ENCODE results near the gene POU6F2.

POU6F2 gene

DNA sequence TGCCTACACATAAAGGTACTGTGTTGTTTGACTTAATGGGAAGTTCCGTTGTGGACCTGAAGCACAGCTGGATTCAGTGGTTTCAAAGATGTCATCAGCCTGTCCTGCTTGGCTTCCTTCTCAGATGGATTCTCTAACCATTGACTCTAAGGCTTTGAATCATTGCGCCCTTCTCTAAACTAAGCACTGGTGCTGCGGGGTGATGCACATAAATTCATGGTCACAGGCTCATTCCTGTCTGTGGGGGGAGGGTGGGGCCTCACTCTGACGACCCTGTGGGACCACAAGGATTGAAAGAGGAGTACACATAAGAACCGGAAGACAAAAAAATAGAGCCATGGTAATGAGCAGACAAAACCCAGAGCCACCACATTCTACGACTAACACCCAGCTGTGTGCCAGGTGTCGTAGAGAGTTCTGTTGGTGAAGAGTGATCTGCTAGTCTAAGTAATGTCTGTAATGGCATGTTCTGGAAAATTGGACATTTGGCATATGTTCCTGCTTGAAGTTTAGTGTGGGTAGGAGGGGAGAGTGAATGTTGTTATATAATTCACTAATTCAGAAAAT, 491.2 kb downstream of the POU6F2 start:
- in situ Hi-C loops (cut with HindIII; ENCODE audit: low sequenced_read_pairs): loop anchor here (25.0 kb wide), 1 partner anchor 532 kb away; no protein-coding TSS in a partner anchor

DNA sequence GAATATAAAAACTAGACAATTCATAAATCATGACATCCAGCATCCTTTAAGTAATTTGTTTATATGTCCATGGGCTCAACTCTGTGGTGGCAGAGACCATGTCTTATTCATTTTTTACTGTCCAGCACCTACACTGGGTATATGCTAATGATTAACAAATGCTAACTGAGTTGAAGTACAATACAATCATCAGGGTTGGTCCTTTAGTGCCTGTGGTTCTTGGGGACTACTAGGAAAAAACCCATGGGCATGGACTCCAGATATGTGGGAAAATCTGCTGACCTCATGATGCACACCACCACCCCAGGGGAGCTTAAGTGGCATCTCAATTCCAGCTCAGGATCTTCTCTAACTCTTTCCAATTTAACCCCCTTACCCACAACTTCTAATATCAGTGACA, 503.2 kb downstream of the POU6F2 start:
- in situ Hi-C loops (cut with HindIII; ENCODE audit: low sequenced_read_pairs): no loop called here

DNA sequence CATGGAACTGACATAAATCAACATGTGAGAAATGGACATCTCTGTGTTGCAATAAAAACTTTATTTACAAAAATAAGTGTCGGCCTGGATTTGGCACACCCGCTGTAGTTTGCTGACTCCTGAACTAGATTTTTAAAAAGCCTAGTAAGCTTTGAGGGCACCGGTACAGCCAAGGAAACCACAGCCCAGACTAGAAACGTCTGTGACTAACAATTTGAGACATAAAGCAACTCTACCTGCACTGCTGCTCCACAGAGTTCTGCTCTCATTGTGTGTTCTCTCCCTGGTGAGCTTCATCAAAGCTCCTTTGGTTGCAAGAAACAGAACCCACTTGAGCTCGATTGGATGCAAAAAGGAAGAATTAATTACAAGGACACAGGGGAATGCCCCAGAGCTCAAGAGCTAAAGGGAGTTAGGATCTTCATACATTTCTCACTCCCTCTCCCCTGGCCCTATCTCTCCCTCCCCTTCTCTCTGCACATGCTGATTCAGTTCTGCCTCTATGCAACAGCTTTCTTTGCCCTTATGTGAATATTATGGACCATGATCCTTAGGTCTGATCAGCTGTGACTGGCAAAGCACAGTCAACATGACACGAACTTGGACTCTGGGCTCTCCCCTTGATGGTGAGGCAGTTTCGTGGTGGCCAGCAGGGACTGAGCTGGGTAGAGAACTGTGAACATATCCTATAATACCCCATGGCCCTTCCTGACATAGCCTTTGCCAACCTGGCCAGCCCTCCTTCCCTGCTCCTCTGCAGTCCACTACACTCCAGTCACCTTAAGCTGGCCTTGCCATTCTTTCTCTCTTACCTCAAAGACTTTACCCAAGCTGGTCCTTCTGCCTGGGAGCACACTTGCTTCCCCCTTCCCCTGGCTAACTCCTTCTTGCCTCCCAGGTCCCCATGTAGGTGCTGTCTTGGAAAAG, 511.0 kb downstream of the POU6F2 start:
- in situ Hi-C loops (cut with HindIII; ENCODE audit: low sequenced_read_pairs): no loop called here

DNA sequence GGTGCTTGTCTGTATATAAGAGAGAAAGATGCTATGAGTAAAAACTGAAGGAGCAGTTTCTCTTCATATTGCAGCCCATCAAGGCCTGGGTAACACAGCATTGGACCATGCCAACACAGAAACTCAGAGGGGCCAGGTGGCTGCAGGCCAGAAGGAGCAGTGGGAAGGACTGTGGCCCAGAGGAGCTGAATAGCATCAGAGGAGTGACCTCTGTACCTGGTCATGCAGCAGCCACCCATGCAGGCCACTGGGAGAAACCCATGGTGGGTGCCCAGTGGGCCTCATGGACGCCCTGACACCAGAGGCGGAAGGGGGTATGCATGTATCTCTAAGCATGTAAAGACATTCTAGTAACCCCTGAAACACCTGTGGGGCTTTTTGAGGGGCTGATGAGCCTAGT, 512.6 kb downstream of the POU6F2 start:
- in situ Hi-C loops (cut with HindIII; ENCODE audit: low sequenced_read_pairs): no loop called here

DNA sequence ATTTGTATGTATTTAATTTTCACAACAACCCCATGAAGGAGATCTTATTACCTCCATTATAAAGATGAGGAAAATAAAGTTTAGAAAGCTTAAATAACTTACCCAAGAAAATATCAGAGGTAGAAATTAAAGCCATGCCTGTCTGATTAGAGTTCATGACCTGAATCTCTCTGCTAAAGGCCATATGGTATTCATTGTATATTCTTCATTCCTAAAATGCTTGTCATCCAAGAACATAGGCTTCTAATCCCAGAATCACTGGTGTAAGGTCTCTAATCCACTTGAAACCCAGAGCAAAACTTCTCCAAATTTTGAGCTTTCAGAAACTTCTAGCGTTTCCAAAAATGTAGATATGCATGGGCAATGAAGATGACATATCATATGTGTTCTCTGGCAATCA, 516.2 kb downstream of the POU6F2 start:
- in situ Hi-C loops (cut with HindIII; ENCODE audit: low sequenced_read_pairs): no loop called here

DNA sequence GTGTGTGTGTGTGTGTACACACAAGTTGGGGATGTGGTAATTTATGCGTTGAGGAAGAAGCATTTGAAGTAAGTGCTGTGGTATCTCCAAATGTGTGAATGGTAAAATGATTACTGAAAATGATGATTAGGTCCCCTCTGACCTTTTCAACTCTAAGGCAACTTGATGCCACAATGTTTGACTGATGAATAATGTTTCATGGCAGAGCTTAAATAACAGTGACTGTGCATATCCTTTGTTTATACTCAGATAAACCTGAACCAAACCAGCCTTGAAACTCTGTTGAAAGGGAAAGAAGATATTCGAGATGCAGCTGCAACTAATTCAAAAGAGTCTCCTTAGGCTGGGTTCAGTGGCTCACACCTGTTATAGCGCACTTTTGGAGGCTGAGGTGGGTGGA, 523.6 kb downstream of the POU6F2 start:
- in situ Hi-C loops (cut with HindIII; ENCODE audit: low sequenced_read_pairs): no loop called here

DNA sequence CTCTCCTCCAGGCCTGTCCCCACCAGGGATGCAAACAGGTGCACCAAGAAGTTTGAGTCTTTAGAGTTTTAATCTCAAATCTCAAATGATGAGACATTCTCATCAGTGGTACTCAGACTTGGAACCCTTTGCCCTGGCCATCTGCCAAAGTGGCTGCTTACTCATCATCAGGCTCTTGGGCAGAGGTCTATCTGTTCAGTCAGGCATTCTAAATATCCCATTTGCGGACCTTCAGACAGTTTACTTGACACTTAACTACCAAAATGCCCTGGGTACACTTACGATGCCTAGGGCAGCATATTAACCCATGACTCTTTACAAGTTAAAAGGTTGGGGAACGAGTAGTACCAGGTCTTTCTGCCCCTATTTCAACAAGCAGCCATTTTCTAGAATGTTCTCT, 527.3 kb downstream of the POU6F2 start:
- in situ Hi-C loops (cut with HindIII; ENCODE audit: low sequenced_read_pairs): no loop called here

DNA sequence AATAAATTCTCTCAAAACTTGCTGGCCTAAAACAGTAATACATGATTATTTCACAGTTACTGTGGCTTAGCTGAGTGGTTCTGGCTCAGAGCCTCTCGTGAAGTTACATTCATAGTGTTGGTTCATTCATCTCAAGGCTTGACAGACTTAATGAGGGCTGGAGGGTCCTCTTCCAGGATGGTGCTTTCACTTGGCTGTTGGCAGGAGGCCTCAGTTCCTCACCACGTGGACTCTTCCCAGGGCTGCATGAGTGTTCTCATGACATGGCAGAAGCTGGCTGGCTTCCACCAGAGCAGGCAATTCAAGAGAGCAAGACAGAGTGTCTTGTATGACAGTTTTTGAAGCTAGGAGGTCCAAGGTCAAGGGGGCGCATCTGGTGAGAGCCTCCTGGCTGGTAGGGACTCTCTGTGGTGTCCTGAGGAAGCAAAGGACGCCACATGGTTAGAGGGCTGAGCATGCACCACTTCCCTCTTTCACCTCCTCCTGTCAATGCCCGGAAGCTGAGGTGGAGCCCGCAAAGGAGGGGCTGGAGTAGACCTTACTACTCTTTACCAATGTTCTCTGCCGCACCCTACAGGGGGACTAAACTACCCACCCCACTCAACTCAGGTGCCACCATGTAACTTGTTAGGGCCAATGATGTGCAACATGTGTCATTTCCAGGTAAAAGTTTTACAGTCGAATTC, 530.3 kb downstream of the POU6F2 start:
- in situ Hi-C loops (cut with HindIII; ENCODE audit: low sequenced_read_pairs): no loop called here

DNA sequence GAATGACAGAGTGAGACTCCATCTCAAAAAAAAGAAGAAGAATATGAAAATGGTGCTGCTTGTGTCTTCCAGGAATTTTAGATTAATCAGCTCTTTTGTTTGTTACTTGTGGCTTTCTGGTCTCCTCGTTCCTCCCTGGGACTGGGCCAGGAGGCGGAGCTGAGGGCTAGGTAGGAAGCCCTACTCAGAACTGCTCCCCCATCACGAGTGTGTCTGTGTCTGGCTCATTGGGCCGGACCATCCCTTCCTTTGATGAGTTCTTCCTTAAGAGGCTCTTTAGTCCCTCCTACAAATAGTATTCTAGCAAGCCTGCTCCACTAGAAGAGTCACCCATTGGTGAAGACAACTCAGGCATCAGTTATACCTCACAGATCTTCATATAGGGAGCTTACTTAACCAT, 531.7 kb downstream of the POU6F2 start:
- in situ Hi-C loops (cut with HindIII; ENCODE audit: low sequenced_read_pairs): no loop called here

DNA sequence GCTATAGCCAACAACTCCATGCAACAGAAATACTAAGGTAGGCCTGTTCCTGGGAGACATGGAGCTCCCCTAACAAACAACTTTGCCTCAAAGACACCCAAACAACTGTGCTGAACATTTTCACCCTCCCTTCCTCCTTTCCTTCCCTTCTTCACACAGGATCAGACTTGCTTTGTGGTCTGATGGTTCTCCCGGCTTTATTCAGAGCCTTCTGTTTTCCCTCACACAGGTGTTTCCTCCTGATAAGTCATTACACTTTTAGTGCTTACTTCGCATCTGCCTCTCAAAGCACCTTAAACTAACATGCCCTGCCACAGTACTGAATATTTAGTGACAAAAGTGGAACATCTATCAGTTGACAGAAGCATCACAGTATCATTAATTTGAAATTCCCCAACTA, 532.2 kb downstream of the POU6F2 start:
- in situ Hi-C loops (cut with HindIII; ENCODE audit: low sequenced_read_pairs): no loop called here

DNA sequence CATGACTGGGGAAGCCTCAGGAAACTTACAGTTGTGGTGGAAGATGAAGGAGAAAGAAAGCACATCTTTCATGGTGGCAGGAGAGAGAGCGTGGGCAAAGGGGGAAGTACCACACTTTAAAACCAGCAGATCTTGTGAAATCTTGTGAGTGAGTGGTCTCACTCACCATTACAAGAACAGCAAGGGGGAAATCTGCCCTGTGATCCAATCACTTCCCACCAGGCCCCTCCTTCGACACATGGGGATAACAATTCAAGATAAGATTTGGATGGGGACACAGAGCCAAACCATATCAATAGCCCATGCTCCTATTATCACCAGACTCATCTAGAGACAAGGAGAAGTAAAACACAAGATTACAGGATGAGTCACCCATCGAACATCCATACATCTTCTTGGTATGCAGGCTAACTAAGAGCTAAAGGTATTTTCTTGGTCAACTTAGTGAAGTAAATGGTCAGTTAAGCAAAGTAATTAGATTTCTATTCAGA, 533.2 kb downstream of the POU6F2 start:
- in situ Hi-C loops (cut with HindIII; ENCODE audit: low sequenced_read_pairs): no loop called here

DNA sequence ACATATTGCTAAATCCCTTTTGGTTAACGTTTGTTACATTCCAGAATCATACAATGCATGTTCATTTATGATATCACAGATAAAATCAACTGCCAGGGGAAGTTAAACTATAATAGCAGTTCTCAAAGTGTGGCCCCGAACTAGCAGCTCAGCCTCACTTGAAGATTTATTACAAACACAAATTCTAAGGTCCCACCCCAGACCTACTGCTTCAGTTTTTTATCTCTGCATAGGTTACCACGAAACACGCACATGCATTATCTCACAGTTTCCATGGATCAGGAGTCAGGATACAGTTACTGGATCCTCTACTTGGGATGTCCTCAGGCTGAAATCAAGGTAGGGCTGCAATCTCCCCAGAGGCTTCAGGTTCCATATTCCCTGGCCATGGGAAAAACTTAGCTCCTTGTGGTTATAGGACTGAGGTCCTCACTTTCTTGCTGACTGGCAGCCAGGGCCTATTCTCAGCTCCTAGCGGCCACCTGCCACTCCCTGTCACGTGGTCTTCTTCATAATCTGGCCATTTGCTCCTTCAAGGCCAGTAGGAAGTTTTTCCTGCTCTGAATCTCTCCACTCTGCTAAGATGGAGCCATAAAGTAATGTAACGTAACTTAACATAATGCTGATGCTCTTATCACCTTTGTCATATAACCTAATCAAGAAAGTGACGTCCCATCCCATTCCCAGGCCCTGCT, 538.0 kb downstream of the POU6F2 start:
- in situ Hi-C loops (cut with HindIII; ENCODE audit: low sequenced_read_pairs): no loop called here

DNA sequence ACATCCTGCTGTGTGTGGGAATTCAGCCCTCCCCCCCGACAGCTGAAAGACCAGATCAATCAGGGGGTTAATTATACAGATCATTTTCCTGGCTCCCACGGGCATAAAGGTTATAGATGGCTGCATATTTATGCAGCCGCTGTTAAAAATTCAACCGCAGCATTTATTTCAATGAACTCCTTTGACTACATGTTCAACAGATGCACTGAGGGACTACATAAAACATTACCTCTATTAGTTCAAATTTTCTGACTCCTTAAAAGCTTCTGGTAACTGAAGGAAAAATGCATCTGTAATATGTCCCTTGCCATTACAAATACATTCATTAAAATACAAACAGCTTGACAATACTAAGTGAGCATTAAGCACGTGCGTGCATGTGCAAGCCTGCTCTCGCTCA, 538.8 kb downstream of the POU6F2 start:
- in situ Hi-C loops (cut with HindIII; ENCODE audit: low sequenced_read_pairs): no loop called here

DNA sequence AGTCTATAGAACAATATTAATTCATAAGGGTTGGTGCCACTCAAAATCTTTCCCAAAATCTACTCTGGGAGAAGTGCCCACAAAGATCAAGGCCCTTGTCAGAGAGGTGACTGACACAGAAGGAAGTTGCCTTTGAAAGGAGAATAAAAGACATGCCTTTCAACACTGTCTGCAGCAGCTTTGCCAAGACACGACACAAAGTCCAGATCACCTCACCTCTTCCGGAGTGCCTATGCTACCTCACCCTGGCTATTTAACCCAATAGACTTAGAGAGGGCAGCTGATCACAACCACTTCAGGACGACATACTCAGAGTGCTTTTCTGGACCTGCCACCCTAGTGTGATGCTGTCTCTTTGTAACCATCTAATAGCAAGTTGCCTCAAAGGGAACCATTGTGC, 539.5 kb downstream of the POU6F2 start:
- in situ Hi-C loops (cut with HindIII; ENCODE audit: low sequenced_read_pairs): no loop called here
